ENCODE data around the gene MCL1. TPM values are rescaled to one million over a fixed set of nuclear protein-coding genes. Genes with fewer than 3 reads are reported as not detected.

Gene MCL1
- total RNA-seq, 4 donors from 2014 or later = 102 to 154 (median 140) TPM

- Histone ChIP-seq H3K4me3 (no peak overlapping the region), H3K27ac (peak overlapping the region; percentile 65 to 83 (median 76)), H3K4me1 (peaks cover 0 to 28% (median 10%) of the 10 kb centered on the region in 4 donors), H3K9me3 (no peaks in the 10 kb centered on the region), H3K27me3 (no peaks in the 10 kb centered on the region), H3K36me3 (peaks cover 0 to 7% (median 0%) of the 10 kb centered on the region in 3 donors)
- TF ChIP-seq CTCF (IDR thresholded peaks at IDR 0.05) (no peak), POLR2A (IDR thresholded peaks at IDR 0.05) (no peak)
- DNase-seq = peak in 1 of 3 donors; percentile 49
Measured at GRCh38 chr1:150551051-150551783, 28.2 kb downstream of the MCL1 start.

- Histone ChIP-seq H3K27ac (peak overlapping the region; percentile 65 to 83 (median 76)), H3K27me3 (no peaks in the 10 kb centered on the region), H3K36me3 (no peaks in the 10 kb centered on the region), H3K9me3 (no peaks in the 10 kb centered on the region), H3K4me1 (peaks cover 0 to 28% (median 10%) of the 10 kb centered on the region in 4 donors), H3K4me3 (peak overlapping the region in 2 of 4 donors; percentile 61 to 69)
- peak in 1 of 3 donors; percentile 50 for DNase-seq
- TF ChIP-seq POLR2A (IDR thresholded peaks at IDR 0.05) (no peak), CTCF (IDR thresholded peaks at IDR 0.05) (no peak)
Measured at GRCh38 chr1:150550222-150551050, 29.0 kb downstream of the MCL1 start.

GRCh38 chr1:150549496-150550221 is 29.8 kb downstream of the MCL1 start:
- no peaks in the 10 kb centered on the region for H3K27me3 ChIP-seq
- TF ChIP-seq CTCF (IDR thresholded peaks at IDR 0.05) (no peak), POLR2A (IDR thresholded peaks at IDR 0.05) (peak in 1 of 2 donors; percentile 11)
- H3K36me3 ChIP-seq = no peaks in the 10 kb centered on the region
- peak in 1 of 3 donors; percentile 54 for DNase-seq
- H3K9me3 ChIP-seq = no peaks in the 10 kb centered on the region
- H3K27ac ChIP-seq = peak overlapping the region; percentile 65 to 83 (median 76)
- peak overlapping the region; percentile 43 to 69 (median 59) for H3K4me3 ChIP-seq
- peaks cover 0 to 28% (median 10%) of the 10 kb centered on the region in 4 donors for H3K4me1 ChIP-seq

GRCh38 chr1:150548632-150549495 is 30.5 kb downstream of the MCL1 start, which contains the start of gene ADAMTSL4:
TSS of gene ADAMTSL4 (plus strand) at chr1:150549408. CDS start at chr1:150552289, 2,881 bp downstream.
- Histone ChIP-seq H3K36me3 (no peaks in the 10 kb centered on the region), H3K27me3 (no peaks in the 10 kb centered on the region), H3K9me3 (no peaks in the 10 kb centered on the region), H3K4me1 (peaks cover 0 to 28% (median 10%) of the 10 kb centered on the region in 4 donors), H3K27ac (peak within 1 kb of the TSS; percentile 69 to 83 (median 76)), H3K4me3 (peak within 1 kb of the TSS; percentile 43 to 69 (median 59))
- TF ChIP-seq POLR2A (IDR thresholded peaks at IDR 0.05) (no peak), CTCF (IDR thresholded peaks at IDR 0.05) (peak in 3 of 6 experiments; percentile 24 to 39 (median 30))
- peak; percentile 26 to 78 (median 75) for DNase-seq
